Nucleus accumbens (tissue), 56 donors: ENCODE data around the gene IST1.

ENCODE experiments used
- DNase-seq, 56 donors: peaks; one replicate each; lab custom pipeline; 2025; lab: John Stamatoyannopoulos, UW

Gene IST1

GRCh38 chr16:71954699-71955195 lies 59.4 kb downstream of the IST1 start:
- DNase-seq: no peak

GRCh38 chr16:71956486-71956885 lies 61.2 kb downstream of the IST1 start:
- no peak for DNase-seq

- DNase-seq: peak in 54 of 56 donors; percentile 6 to 95 (median 74)
Observed at GRCh38 chr16:71961066-71962039, 66.0 kb downstream of the IST1 start.

- no peak for DNase-seq
Observed at GRCh38 chr16:71963125-71963875, 68.0 kb downstream of the IST1 start.

GRCh38 chr16:71965223-71965622 lies 69.9 kb downstream of the IST1 start:
- DNase-seq: no peak

- no peak for DNase-seq
Observed at GRCh38 chr16:71966932-71967331, 71.6 kb downstream of the IST1 start.

- DNase-seq: no peak
Observed at GRCh38 chr16:71969353-71969752, 74.0 kb downstream of the IST1 start.

GRCh38 chr16:71971571-71971970 lies 76.2 kb downstream of the IST1 start:
- DNase-seq: no peak

GRCh38 chr16:71972356-71972755 lies 77.0 kb downstream of the IST1 start:
- no peak for DNase-seq

GRCh38 chr16:71973001-71973400 lies 77.7 kb downstream of the IST1 start:
- no peak for DNase-seq

GRCh38 chr16:71974068-71974818 lies 78.9 kb downstream of the IST1 start:
- no peak for DNase-seq
